Stimulated activated CD4-positive, alpha-beta T cell treated with anti-CD3 and anti-CD28 coated beads, TNF-alpha, amount 100 ng/mL, for 4 hours (primary cell): Measurements from ENCODE around the gene PPP2R1B.

Source experiments
- DNase-seq, 3 experiments: peaks; one replicate each; pipeline ENCODE4 v3.0.0-alpha.2; 2020; ENCODE audit warnings: low read depth in 3 of 3

Gene PPP2R1B

GRCh38 chr11:111748035-111748804 lies 18.0 kb downstream of the PPP2R1B start:
- no peak for DNase-seq

GRCh38 chr11:111745719-111746504 lies 20.3 kb downstream of the PPP2R1B start:
- DNase-seq, result no peak

- no peak for DNase-seq
These were observed 22.5 kb downstream of the PPP2R1B start for GRCh38 chr11:111743700-111744099.

GRCh38 chr11:111741751-111742150 lies 24.4 kb downstream of the PPP2R1B start:
- DNase-seq, result no peak

GRCh38 chr11:111739299-111739698 lies 26.9 kb downstream of the PPP2R1B start:
- no peak for DNase-seq

GRCh38 chr11:111737444-111738210 lies 28.6 kb downstream of the PPP2R1B start:
- DNase-seq, result no peak

GRCh38 chr11:111736621-111737443 lies 29.4 kb downstream of the PPP2R1B start:
- DNase-seq, result no peak

- no peak for DNase-seq
These were observed 30.0 kb downstream of the PPP2R1B start for GRCh38 chr11:111736181-111736590.

- DNase-seq, result no peak
These were observed 30.7 kb downstream of the PPP2R1B start for GRCh38 chr11:111735262-111736116.

GRCh38 chr11:111734954-111735261 lies 31.3 kb downstream of the PPP2R1B start:
- no peak for DNase-seq

- no peak for DNase-seq
These were observed 31.9 kb downstream of the PPP2R1B start for GRCh38 chr11:111734101-111734953.

- no peak for DNase-seq
These were observed 32.5 kb downstream of the PPP2R1B start for GRCh38 chr11:111733611-111734088.

GRCh38 chr11:111733016-111733415 lies 33.2 kb downstream of the PPP2R1B start:
- DNase-seq, result no peak

GRCh38 chr11:111731821-111732220 lies 34.4 kb downstream of the PPP2R1B start:
- DNase-seq, result no peak

- no peak for DNase-seq
These were observed 35.2 kb downstream of the PPP2R1B start for GRCh38 chr11:111730871-111731591.

GRCh38 chr11:111729831-111730311 lies 36.3 kb downstream of the PPP2R1B start:
- DNase-seq, result no peak

- no peak for DNase-seq
These were observed 36.9 kb downstream of the PPP2R1B start for GRCh38 chr11:111729071-111729830.

GRCh38 chr11:111727431-111727830 lies 38.8 kb downstream of the PPP2R1B start:
- no peak for DNase-seq
